Loucy (cell line): ENCODE results near the gene C15orf39.

Experiments used
- CTCF ChIP-seq: fragments of 200-600 bp; sonication (generic); conservative IDR thresholded peaks from 2 replicates; pipeline ENCODE4 v1.5.1; 2014; ENCODE audit warnings: mild to moderate bottlenecking, antibody characterized with exemption, low read length
- EZH2phosphoT487 ChIP-seq: fragments of 200-600 bp; IDR thresholded peaks from 2 replicates; pipeline ENCODE4 v1.6.1; 2018; ENCODE audit warnings: antibody characterized with exemption, mild to moderate bottlenecking, moderate library complexity, borderline replicate concordance

- TF ChIP-seq CTCF (no peak), EZH2phosphoT487 (no peak)
These were observed 22.6 kb downstream of the C15orf39 start for GRCh38 chr15:75224281-75224680.
